AG04449 (cell line): Measurements from ENCODE around the gene THADA.

ENCODE experiments used
- CTCF ChIA-PET: fragments of 350-600 bp; formaldehyde crosslinking; extraction: SDS; loops from one replicate; lab custom pipeline; 2021; ENCODE audit warnings: antibody characterized with exemption; lab: Yijun Ruan, JAX
- POLR2A ChIA-PET: fragments of 400-600, 350-600 bp; formaldehyde crosslinking; extraction: SDS; loops from one replicate; lab custom pipeline; 2020; ENCODE audit warnings: antibody characterized with exemption, inconsistent platforms; lab: Yijun Ruan, JAX
- DNase-seq: peaks from one replicate; pipeline ENCODE4 v3.0.0-alpha.2; 2010; ENCODE audit warnings: low read depth, low spot score
- H3K4me3 ChIP-seq: 2 replicates; pipeline ENCODE4 v1.5.1; 2011; ENCODE audit warnings: low read depth, mild to moderate bottlenecking, control low read depth, low read length
- CTCF ChIP-seq: IDR thresholded peaks from one replicate; pipeline ENCODE4 v1.5.1; 2011; ENCODE audit warnings: mild to moderate bottlenecking, moderate library complexity, low read length, control low read depth, inconsistent platforms; ENCODE audit not compliant: insufficient read depth; ENCODE audit errors: missing control alignments

THADA gene

DNA sequence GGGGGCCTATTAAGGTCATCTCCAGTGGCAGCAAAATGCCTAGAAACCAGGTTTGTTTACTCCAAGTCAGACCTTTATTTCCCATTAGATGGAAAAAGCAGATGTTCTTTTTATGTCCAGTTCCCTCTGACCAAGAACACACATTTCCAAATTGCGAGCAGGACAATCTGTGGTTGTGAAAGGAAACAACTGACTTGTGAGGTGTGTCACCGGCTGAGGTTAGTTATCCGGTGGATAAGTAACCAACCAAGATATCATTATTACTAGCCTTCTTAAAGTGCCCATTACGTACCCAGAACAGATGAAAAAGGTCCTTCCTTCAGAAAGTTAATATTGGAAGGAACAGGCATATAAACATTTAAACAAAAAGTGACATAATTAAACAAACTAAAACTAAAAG lies 112.9 kb downstream of the THADA start:
- POLR2A ChIA-PET = interaction anchor here (1.9 kb wide), 1 partner anchor 257 kb away, joined by 4 read pairs; the partner anchor contains the start of gene ZFP36L2
- no peak for TF ChIP-seq CTCF
- H3K4me3 ChIP-seq = no peak overlapping the region

GRCh38 chr2:43481927-43482542 lies 113.8 kb downstream of the THADA start:
- POLR2A ChIA-PET = interaction anchor here (1.7 kb wide), 1 partner anchor 255 kb away, joined by 7 read pairs; the partner anchor contains the start of gene ZFP36L2
- CTCF ChIA-PET = interaction anchor here (0.5 to 7.6 kb wide), 16 partner anchors 14 to 654 kb away, joined by 3 to 55 read pairs (median 4); partner anchors contain the start of gene ZFP36L2
- no peak for DNase-seq
- no peak for TF ChIP-seq CTCF
- H3K4me3 ChIP-seq = no peak overlapping the region

More for the DNA sequence above, 112.9 kb downstream of the THADA start:
- CTCF ChIA-PET = interaction anchor here (1.1 to 4.2 kb wide), 17 partner anchors 11 to 654 kb away, joined by 3 to 113 read pairs (median 19); partner anchors contain the start of gene ZFP36L2
- DNase-seq = no peak

DNA sequence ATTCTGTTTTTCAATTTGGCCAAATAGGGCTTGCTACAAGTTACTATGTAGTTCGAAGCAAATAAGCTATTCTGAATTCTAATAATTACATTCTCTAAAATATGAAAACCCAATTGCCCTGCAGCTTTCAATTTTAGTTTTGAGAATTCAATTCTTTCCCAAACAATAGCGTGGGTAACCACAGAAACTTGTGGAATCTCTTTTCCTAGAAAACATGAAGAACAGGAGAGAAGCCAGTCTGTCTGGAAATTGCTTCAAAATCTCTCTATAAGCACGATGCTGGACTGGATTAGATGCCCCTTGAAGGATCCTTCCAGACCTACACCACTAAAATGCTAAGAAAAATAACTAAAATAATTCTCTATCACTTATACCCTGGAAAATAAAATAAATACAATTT lies 115.0 kb downstream of the THADA start:
- CTCF ChIA-PET = interaction anchor here (0.6 to 7.6 kb wide), 10 partner anchors 12 to 653 kb away, joined by 3 to 55 read pairs (median 4); partner anchors contain the start of gene ZFP36L2
- no peak for DNase-seq
- no peak overlapping the region for H3K4me3 ChIP-seq
- TF ChIP-seq CTCF = no peak
- POLR2A ChIA-PET = interaction anchor here (1.7 kb wide), 1 partner anchor 254 kb away, joined by 7 read pairs; the partner anchor contains the start of gene ZFP36L2

- CTCF ChIA-PET = interaction anchor here (1.0 to 7.6 kb wide), 6 partner anchors 15 to 651 kb away, joined by 3 to 55 read pairs (median 6); partner anchors contain the start of gene ZFP36L2
- no peak for TF ChIP-seq CTCF
- DNase-seq = peak; percentile 45
- POLR2A ChIA-PET = no interaction called here
- H3K4me3 ChIP-seq = no peak overlapping the region
Measured at GRCh38 chr2:43478412-43479086, 117.3 kb downstream of the THADA start.

DNA sequence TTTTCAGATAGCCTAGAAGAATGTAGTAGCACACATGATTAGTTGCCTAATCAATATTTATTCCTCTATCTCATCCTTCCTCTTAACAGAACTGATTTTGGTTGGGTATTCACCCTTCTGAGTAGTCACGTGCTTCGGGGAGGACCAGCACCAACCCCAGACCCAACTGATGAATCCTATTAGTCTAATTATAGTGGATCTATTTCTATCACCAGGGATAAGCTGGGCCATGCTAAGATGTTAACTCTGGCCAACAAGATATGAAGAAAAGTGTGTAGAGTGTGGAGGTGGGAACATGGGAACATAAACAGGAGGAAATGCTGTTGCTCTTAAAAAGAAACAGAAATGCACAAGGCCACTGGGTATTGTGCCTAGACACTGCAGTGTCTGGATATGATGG lies 119.9 kb downstream of the THADA start:
- POLR2A ChIA-PET = interaction anchor here (1.2 kb wide), 1 partner anchor 249 kb away, joined by 3 read pairs; the partner anchor contains the start of gene ZFP36L2
- no peak for TF ChIP-seq CTCF
- DNase-seq = no peak
- CTCF ChIA-PET = interaction anchor here (1.1 to 7.6 kb wide), 3 partner anchors 9 to 648 kb away, joined by 3 to 55 read pairs (median 40); partner anchors contain the start of gene ZFP36L2
- H3K4me3 ChIP-seq = no peak overlapping the region
